Neuronal stem cell (in vitro differentiated cells): ENCODE measurements around the gene TMPRSS15.

Experiments
- DNase-seq: peaks from one replicate; pipeline ENCODE4 v3.0.0-alpha.2; 2013; ENCODE audit warnings: low spot score
- H2AFZ ChIP-seq: one replicate; pipeline ENCODE4 v1.6.1; 2013; ENCODE audit warnings: mild to moderate bottlenecking, low read length, inconsistent platforms
- H2AK5ac ChIP-seq: 2 replicates; pipeline ENCODE4 v1.6.1; 2013; ENCODE audit warnings: low read depth, mild to moderate bottlenecking, inconsistent platforms, low read length, moderate library complexity, mixed read lengths
- H2BK120ac ChIP-seq: 2 replicates; pipeline ENCODE4 v1.6.1; 2013; ENCODE audit warnings: low read depth, mild to moderate bottlenecking, inconsistent platforms, low read length, moderate library complexity, mixed read lengths
- H2BK12ac ChIP-seq: one replicate; pipeline ENCODE4 v1.6.1; 2013; ENCODE audit warnings: low read length, inconsistent platforms
- H2BK15ac ChIP-seq: 2 replicates; pipeline ENCODE4 v1.6.1; 2013; ENCODE audit warnings: mild to moderate bottlenecking, low read length, inconsistent platforms, mixed read lengths
- H2BK5ac ChIP-seq: one replicate; pipeline ENCODE4 v1.6.1; 2013; ENCODE audit warnings: inconsistent platforms, mild to moderate bottlenecking, low read length, moderate library complexity
- H3K14ac ChIP-seq: one replicate; pipeline ENCODE4 v1.6.1; 2013; ENCODE audit warnings: low read length, inconsistent platforms
- H3K18ac ChIP-seq: 2 replicates; pipeline ENCODE4 v1.6.1; 2013; ENCODE audit warnings: low read length, inconsistent platforms
- H3K23ac ChIP-seq: 2 replicates; pipeline ENCODE4 v1.6.1; 2013; ENCODE audit warnings: low read depth, mild to moderate bottlenecking, mixed read lengths, low read length, inconsistent platforms; ENCODE audit not compliant: poor library complexity
- H3K27ac ChIP-seq: replicated peaks from 3 replicates; pipeline ENCODE4 v1.5.1; 2013; ENCODE audit warnings: low read length, inconsistent platforms
- H3K27me3 ChIP-seq, 3 experiments: 2 replicates each; pipeline ENCODE4 v1.6.1; 2013; ENCODE audit warnings: low read length in 3 of 3, mild to moderate bottlenecking in 2 of 3, inconsistent platforms in 1 of 3, low read depth in 1 of 3, mixed read lengths in 1 of 3, moderate library complexity in 1 of 3; ENCODE audit not compliant: control insufficient read depth in 3 of 3, insufficient read depth in 3 of 3
- H3K36me3 ChIP-seq, 2 donors: replicated peaks in 1 of 2; 2 replicates each; pipeline ENCODE4 v1.6.1; 2013; ENCODE audit warnings: low read length in 2 of 2; ENCODE audit not compliant: control insufficient read depth in 2 of 2, insufficient read depth in 2 of 2
- H3K4ac ChIP-seq: 2 replicates; pipeline ENCODE4 v1.6.1; 2013; ENCODE audit warnings: inconsistent platforms, mild to moderate bottlenecking, low read length, moderate library complexity
- H3K4me1 ChIP-seq, 2 donors: 1 replicate in 1 of 2; 2 replicates in 1 of 2; pipeline ENCODE4 v1.6.1; 2013; ENCODE audit warnings: low read length in 2 of 2, low read depth in 1 of 2; ENCODE audit not compliant: control insufficient read depth in 2 of 2, insufficient read depth in 1 of 2
- H3K4me2 ChIP-seq: one replicate; pipeline ENCODE4 v1.6.1; 2013; ENCODE audit warnings: mild to moderate bottlenecking, low read length, inconsistent platforms; ENCODE audit not compliant: insufficient read depth, poor library complexity, severe bottlenecking
- H3K4me3 ChIP-seq, 2 donors: 2 replicates each; pipeline ENCODE4 v1.5.1; 2013; ENCODE audit warnings: low read length in 2 of 2, mild to moderate bottlenecking in 2 of 2, inconsistent platforms in 1 of 2, moderate library complexity in 1 of 2
- H3K79me1 ChIP-seq: one replicate; pipeline ENCODE4 v1.6.1; 2013; ENCODE audit warnings: low read depth, mild to moderate bottlenecking, inconsistent platforms, low read length, moderate library complexity
- H3K9ac ChIP-seq: one replicate; pipeline ENCODE4 v1.6.1; 2013; ENCODE audit warnings: mild to moderate bottlenecking, low read depth, low read length, inconsistent platforms; ENCODE audit not compliant: poor library complexity
- H3K9me3 ChIP-seq, 2 donors: replicated peaks in 1 of 2; 2 replicates each; pipeline versions ENCODE3 to v1.6.1; 2013; ENCODE audit warnings: low read length in 2 of 2, mild to moderate bottlenecking in 2 of 2, inconsistent platforms in 1 of 2, low read depth in 1 of 2, mixed read lengths in 1 of 2, moderate library complexity in 1 of 2; ENCODE audit not compliant: control insufficient read depth in 2 of 2, insufficient read depth in 1 of 2
- H4K8ac ChIP-seq: one replicate; pipeline ENCODE4 v1.6.1; 2013; ENCODE audit warnings: low read depth, mild to moderate bottlenecking, inconsistent platforms, low read length, moderate library complexity
- H4K91ac ChIP-seq: one replicate; pipeline ENCODE4 v1.6.1; 2013; ENCODE audit warnings: low read length, low read depth, mild to moderate bottlenecking, inconsistent platforms; ENCODE audit not compliant: poor library complexity
- WGBS, 2 donors: extraction: QIAGEN DNeasy Blood & Tissue Kit; methylation state at CpG; one replicate each; pipeline ENCODE4 v1.1.7; 2013; ENCODE audit warnings: missing lambda C conversion rate in 2 of 2, mixed read lengths in 1 of 2; ENCODE audit not compliant: insufficient read length in 2 of 2, insufficient replicate concordance in 1 of 2; ENCODE audit errors: extremely low coverage in 2 of 2; 5-methylcytosine and 5-hydroxymethylcytosine counted together

Gene TMPRSS15

DNA sequence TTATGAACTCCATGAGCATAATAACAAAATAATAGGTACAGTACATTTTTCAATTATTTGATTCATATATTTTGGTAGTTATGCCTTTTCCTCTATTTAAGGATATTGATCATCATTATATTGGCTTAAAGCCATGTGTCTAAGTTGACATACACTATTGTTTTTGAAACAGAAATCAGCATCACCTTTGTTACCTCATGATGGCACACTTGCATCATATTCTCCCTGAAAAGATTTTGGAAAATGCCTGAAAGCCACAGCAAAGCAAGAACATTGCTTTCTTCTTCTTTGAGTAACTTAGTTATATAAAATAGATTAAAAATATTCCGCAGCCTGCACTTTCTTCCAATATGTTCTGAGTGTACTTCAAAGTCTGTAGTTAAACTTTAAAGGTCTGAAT lies 33.3 kb downstream of the TMPRSS15 start:
- Histone ChIP-seq H2BK12ac (no peak overlapping the region), H3K9ac (no peak overlapping the region), H3K27ac (no peak overlapping the region), H2BK120ac (no peak overlapping the region), H3K4me3 (no peak overlapping the region), H2AFZ (no peak overlapping the region), H2AK5ac (no peak overlapping the region), H3K36me3 (no peaks in the 10 kb centered on the region), H3K4me2 (no peak overlapping the region), H3K4ac (no peak overlapping the region), H3K27me3 (no peaks in the 10 kb centered on the region), H3K18ac (no peak overlapping the region), H3K4me1 (no peaks in the 10 kb centered on the region), H3K79me1 (no peaks in the 10 kb centered on the region), H2BK15ac (no peak overlapping the region), H4K8ac (no peak overlapping the region), H3K9me3 (no peaks in the 10 kb centered on the region), H3K23ac (no peak overlapping the region), H3K14ac (no peak overlapping the region), H4K91ac (no peak overlapping the region), H2BK5ac (no peak overlapping the region)
- WGBS, 2 donors, result no CpG with 5 or more reads among the region's 1 CpG
- DNase-seq, result no peak

DNA sequence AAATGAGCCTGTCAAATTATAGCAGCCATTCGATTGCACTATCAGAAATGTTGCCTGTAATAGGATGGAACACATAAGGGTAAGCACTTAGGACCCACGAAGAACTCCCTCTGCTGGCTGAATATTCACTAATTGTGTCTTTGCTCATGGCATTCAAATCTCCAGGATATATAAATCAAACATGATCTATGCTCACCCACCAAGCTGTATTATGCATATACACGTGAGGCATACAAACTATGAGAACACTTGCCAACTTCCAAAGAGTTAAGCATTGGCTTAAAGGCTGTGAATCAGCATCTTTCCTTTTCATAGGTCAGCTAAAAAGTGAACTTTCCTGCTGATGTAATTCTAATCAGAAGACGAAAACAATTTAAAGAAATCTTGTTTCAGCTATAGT lies 34.5 kb downstream of the TMPRSS15 start:
- Histone ChIP-seq H3K4me3 (no peak overlapping the region), H3K4me2 (no peak overlapping the region), H3K9ac (no peak overlapping the region), H2AK5ac (no peak overlapping the region), H3K27ac (no peak overlapping the region), H4K8ac (no peak overlapping the region), H3K36me3 (no peaks in the 10 kb centered on the region), H3K14ac (no peak overlapping the region), H2AFZ (no peak overlapping the region), H3K4me1 (no peaks in the 10 kb centered on the region), H3K23ac (no peak overlapping the region), H3K27me3 (no peaks in the 10 kb centered on the region), H3K9me3 (no peaks in the 10 kb centered on the region), H2BK15ac (no peak overlapping the region), H3K4ac (no peak overlapping the region), H3K79me1 (no peaks in the 10 kb centered on the region), H4K91ac (no peak overlapping the region), H2BK120ac (no peak overlapping the region), H2BK5ac (no peak overlapping the region), H2BK12ac (no peak overlapping the region), H3K18ac (no peak overlapping the region)
- no CpG with 5 or more reads among the region's 4 CpGs for WGBS, 2 donors
- peak; percentile 9 for DNase-seq

DNA sequence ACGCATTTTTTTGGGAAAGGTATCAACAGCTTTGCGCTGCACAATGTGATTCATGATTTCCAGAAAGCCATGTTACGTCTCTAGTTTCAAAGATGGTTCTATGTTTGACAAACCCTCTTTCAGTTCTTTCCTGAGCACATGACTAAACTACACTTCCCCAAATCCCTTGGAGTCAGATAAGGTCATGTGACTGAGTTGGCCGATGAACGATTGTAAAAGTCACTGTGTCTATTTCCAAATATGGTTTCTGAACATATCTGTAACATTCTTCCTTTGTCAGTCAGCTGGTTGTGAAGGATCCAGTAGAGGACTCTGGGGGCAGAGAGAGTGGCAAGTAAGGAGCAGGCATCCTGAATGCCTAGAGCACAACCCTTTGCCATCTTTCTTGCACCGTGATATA lies 35.4 kb downstream of the TMPRSS15 start:
- Histone ChIP-seq H3K4ac (no peak overlapping the region), H3K79me1 (no peaks in the 10 kb centered on the region), H3K4me2 (no peak overlapping the region), H3K9me3 (no peaks in the 10 kb centered on the region), H3K4me3 (no peak overlapping the region), H2AFZ (no peak overlapping the region), H2BK120ac (no peak overlapping the region), H3K14ac (no peak overlapping the region), H3K36me3 (no peaks in the 10 kb centered on the region), H3K23ac (no peak overlapping the region), H3K27me3 (no peaks in the 10 kb centered on the region), H4K91ac (no peak overlapping the region), H2BK5ac (no peak overlapping the region), H2BK12ac (no peak overlapping the region), H2AK5ac (no peak overlapping the region), H3K9ac (no peak overlapping the region), H3K27ac (no peak overlapping the region), H3K4me1 (no peaks in the 10 kb centered on the region), H3K18ac (no peak overlapping the region), H2BK15ac (no peak overlapping the region), H4K8ac (no peak overlapping the region)
- no CpG with 5 or more reads among the region's 6 CpGs for WGBS, 2 donors
- DNase-seq, result no peak

DNA sequence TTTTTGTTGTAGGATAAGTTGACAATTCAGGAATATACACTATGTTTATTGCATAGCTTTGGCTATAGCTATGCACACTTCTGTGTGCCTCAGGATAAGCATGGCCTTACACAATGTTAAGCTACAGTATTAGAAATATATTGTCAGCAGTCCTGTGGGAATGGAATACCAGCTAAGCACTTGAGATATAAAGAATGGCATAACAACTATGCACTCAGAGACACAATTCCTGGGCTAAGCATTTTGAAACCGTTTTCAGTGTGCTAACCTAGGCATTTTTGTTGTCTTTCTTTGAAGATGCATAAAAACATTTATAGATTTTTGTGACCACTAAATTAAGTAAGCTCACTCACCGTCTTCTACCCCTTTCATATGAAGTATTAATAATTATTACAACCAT lies 46.8 kb downstream of the TMPRSS15 start:
- H2BK120ac ChIP-seq, result no peak overlapping the region
- no peaks in the 10 kb centered on the region for H3K9me3 ChIP-seq
- H3K79me1 ChIP-seq, result no peaks in the 10 kb centered on the region
- no peak overlapping the region for H4K91ac ChIP-seq
- no peak overlapping the region for H4K8ac ChIP-seq
- H3K23ac ChIP-seq, result no peak overlapping the region
- H3K36me3 ChIP-seq, result no peaks in the 10 kb centered on the region
- WGBS, 2 donors, result no CpG with 5 or more reads among the region's 2 CpGs
- H3K4me3 ChIP-seq, result no peak overlapping the region
- no peak for DNase-seq
- no peak overlapping the region for H3K4me2 ChIP-seq
- no peak overlapping the region for H3K9ac ChIP-seq
- no peaks in the 10 kb centered on the region for H3K4me1 ChIP-seq
- H2BK12ac ChIP-seq, result no peak overlapping the region
- H2AK5ac ChIP-seq, result no peak overlapping the region
- no peak overlapping the region for H2AFZ ChIP-seq
- H3K27ac ChIP-seq, result no peak overlapping the region
- H3K18ac ChIP-seq, result no peak overlapping the region
- no peaks in the 10 kb centered on the region for H3K27me3 ChIP-seq
- H2BK5ac ChIP-seq, result no peak overlapping the region
- no peak overlapping the region for H3K14ac ChIP-seq
- H3K4ac ChIP-seq, result no peak overlapping the region
- no peak overlapping the region for H2BK15ac ChIP-seq
